ENCODE results near the gene FHIT. TPM values are rescaled to one million over a fixed set of nuclear protein-coding genes. Genes with fewer than 3 reads are reported as not detected.

The FHIT gene
- total RNA-seq, 2 donors from 2014 or later: 6.8 to 12.3 TPM

DNA sequence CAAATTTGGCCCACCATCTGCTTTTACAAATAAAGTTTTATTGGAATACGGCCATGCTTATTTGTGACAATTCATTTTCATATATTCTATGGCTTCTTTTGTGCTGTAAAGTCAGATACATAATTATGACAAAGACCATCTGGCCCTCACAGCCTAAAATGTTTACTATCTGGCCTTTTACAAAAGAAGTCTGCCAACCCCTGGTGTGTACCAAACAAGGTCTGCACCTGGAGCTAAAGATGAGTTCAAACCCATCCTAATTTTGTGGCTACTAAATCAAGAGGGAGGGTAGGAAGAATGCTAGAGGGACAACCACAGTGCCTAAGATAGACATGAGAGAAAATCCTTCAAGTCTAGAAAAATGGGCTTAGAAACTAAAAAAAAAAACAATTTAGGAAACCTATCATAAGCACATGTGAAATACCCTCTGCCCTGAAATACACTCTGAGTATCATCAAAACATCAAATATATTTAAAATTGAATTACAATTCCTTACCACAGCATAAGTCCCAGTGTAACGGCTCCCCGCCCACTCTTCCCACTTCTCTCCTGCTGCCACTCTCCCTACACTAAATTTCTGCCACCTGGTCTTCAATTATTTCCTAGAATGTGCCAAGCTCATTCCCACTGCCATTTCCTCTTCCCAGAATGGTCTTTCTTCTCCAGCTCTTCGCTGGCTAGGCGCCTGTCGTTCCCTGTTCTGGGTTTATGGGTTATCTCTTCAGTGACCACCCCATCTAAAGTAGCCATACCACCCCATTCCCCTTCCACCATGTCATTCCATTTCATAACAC, 1250.7 kb downstream of the FHIT start:
- Histone ChIP-seq H3K36me3 (ENCODE audit: control insufficient read depth, insufficient read depth, low read length) (no peaks in the 10 kb centered on the region), H3K27ac (ENCODE audit: low read depth, low read length) (no peak overlapping the region), H3K4me1 (ENCODE audit: control insufficient read depth, insufficient read depth, low read length) (no peaks in the 10 kb centered on the region), H3K4me3 (ENCODE audit: low read length) (no peak overlapping the region), H3K9ac (ENCODE audit: extremely low read depth, low read length, poor library complexity, severe bottlenecking) (no peak overlapping the region), H3K27me3 (ENCODE audit: control insufficient read depth, insufficient read depth, low read length, poor library complexity, severe bottlenecking) (no peaks in the 10 kb centered on the region), H3K9me3 (ENCODE audit: control insufficient read depth, low read length) (no peaks in the 10 kb centered on the region)
- TF ChIP-seq, protein P1, sequence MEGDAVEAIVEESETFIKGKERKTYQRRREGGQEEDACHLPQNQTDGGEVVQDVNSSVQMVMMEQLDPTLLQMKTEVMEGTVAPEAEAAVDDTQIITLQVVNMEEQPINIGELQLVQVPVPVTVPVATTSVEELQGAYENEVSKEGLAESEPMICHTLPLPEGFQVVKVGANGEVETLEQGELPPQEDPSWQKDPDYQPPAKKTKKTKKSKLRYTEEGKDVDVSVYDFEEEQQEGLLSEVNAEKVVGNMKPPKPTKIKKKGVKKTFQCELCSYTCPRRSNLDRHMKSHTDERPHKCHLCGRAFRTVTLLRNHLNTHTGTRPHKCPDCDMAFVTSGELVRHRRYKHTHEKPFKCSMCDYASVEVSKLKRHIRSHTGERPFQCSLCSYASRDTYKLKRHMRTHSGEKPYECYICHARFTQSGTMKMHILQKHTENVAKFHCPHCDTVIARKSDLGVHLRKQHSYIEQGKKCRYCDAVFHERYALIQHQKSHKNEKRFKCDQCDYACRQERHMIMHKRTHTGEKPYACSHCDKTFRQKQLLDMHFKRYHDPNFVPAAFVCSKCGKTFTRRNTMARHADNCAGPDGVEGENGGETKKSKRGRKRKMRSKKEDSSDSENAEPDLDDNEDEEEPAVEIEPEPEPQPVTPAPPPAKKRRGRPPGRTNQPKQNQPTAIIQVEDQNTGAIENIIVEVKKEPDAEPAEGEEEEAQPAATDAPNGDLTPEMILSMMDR (conservative IDR thresholded peaks at IDR 0.05): no peak
- Mint-ChIP-seq H3K4me1 (peaks cover 7% of the 10 kb centered on the region), H3K4me3 (no peak overlapping the region), H3K36me3 (ENCODE audit: low read depth) (no peaks in the 10 kb centered on the region), H3K9me3 (no peaks in the 10 kb centered on the region), H3K27ac (no peak overlapping the region), H3K27me3 (ENCODE audit: insufficient read depth) (no peaks in the 10 kb centered on the region)
- 91 to 93% methylated on average over 5 to 6 of the region's 6 CpGs for WGBS, 2 experiments (ENCODE audit: insufficient coverage in 1 of 2, insufficient read length in 1 of 2)
- DNase-seq: no peak

DNA sequence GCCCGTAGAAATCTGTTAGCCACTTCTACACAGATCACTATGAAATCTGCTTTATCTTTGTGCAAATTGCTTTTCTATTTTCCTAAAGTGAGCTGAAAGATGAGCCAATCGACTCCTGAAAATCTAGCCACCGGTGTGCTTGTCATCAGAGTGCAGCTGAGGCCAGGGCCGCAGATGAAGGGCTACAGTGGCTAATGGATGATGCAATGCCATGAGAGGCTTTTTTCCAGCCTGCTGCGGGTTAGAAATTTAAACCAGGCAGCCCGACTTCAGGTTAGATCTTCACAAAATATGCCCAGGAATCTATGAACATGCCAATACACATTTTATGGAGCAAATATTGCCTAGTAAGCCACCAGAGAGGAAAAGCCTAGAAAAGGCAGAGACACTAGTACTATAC, 1253.2 kb downstream of the FHIT start:
- no peak for DNase-seq
- H3K9me3 ChIP-seq (ENCODE audit: control insufficient read depth, low read length): no peaks in the 10 kb centered on the region
- H3K4me3 ChIP-seq (ENCODE audit: low read length): no peak overlapping the region
- Mint-ChIP-seq H3K27me3 (ENCODE audit: insufficient read depth) (no peaks in the 10 kb centered on the region), H3K4me1 (peaks cover 12% of the 10 kb centered on the region), H3K27ac (no peak overlapping the region), H3K36me3 (ENCODE audit: low read depth) (no peaks in the 10 kb centered on the region), H3K4me3 (no peak overlapping the region), H3K9me3 (no peaks in the 10 kb centered on the region)
- TF ChIP-seq, protein P1 (conservative IDR thresholded peaks at IDR 0.05): no peak
- WGBS, 2 experiments (ENCODE audit: insufficient coverage in 1 of 2, insufficient read length in 1 of 2): 80 to 83% methylated on average over 4 to 6 of the region's 6 CpGs
- H3K27me3 ChIP-seq (ENCODE audit: control insufficient read depth, insufficient read depth, low read length, poor library complexity, severe bottlenecking): no peaks in the 10 kb centered on the region
- no peaks in the 10 kb centered on the region for H3K36me3 ChIP-seq (ENCODE audit: control insufficient read depth, insufficient read depth, low read length)
- peak overlapping the region; percentile 71 for H3K27ac ChIP-seq (ENCODE audit: low read depth, low read length)
- no peak overlapping the region for H3K9ac ChIP-seq (ENCODE audit: extremely low read depth, low read length, poor library complexity, severe bottlenecking)
- H3K4me1 ChIP-seq (ENCODE audit: control insufficient read depth, insufficient read depth, low read length): no peaks in the 10 kb centered on the region

DNA sequence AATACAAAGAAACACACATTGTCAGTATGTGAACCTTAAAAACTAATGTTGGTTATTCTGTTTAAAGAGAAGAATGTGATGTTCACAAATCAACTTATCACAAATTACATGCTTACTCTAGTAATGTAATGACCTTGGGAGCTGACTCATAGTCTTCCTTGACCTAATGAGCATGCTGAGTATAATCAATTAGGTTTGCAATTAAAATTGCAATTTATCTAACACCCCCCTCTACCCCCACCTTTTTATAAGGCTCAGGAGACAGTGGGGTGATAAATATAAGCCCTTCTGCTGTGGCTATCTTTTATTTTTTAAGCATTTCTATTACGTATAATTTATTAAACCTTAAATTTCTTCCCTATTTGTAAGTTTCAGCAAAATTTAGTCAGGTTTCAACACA, 1253.7 kb downstream of the FHIT start:
- H3K4me3 ChIP-seq (ENCODE audit: low read length): no peak overlapping the region
- H3K9me3 ChIP-seq (ENCODE audit: control insufficient read depth, low read length): no peaks in the 10 kb centered on the region
- DNase-seq: no peak
- peak overlapping the region; percentile 71 for H3K27ac ChIP-seq (ENCODE audit: low read depth, low read length)
- no peaks in the 10 kb centered on the region for H3K9me3 Mint-ChIP-seq
- H3K4me1 ChIP-seq (ENCODE audit: control insufficient read depth, insufficient read depth, low read length): no peaks in the 10 kb centered on the region
- H3K4me3 Mint-ChIP-seq: no peak overlapping the region
- TF ChIP-seq, protein P1 (conservative IDR thresholded peaks at IDR 0.05): no peak
- H3K36me3 Mint-ChIP-seq (ENCODE audit: low read depth): no peaks in the 10 kb centered on the region
- H3K9ac ChIP-seq (ENCODE audit: extremely low read depth, low read length, poor library complexity, severe bottlenecking): no peak overlapping the region
- H3K27ac Mint-ChIP-seq: no peak overlapping the region
- WGBS, 2 experiments (ENCODE audit: insufficient coverage in 1 of 2, insufficient read length in 1 of 2): 83 to 100% methylated on average over 1 of the region's 1 CpG
- H3K36me3 ChIP-seq (ENCODE audit: control insufficient read depth, insufficient read depth, low read length): no peaks in the 10 kb centered on the region
- no peaks in the 10 kb centered on the region for H3K27me3 ChIP-seq (ENCODE audit: control insufficient read depth, insufficient read depth, low read length, poor library complexity, severe bottlenecking)
- H3K27me3 Mint-ChIP-seq (ENCODE audit: insufficient read depth): no peaks in the 10 kb centered on the region
- peaks cover 12% of the 10 kb centered on the region for H3K4me1 Mint-ChIP-seq
